ENCODE results near the gene ZNF121.
"Not testable (repeated sequence)": the region's sequence is repeated elsewhere in the genome, so short reads cannot be mapped to it uniquely, and the experiment has no call there.

The ZNF121 gene

DNA sequence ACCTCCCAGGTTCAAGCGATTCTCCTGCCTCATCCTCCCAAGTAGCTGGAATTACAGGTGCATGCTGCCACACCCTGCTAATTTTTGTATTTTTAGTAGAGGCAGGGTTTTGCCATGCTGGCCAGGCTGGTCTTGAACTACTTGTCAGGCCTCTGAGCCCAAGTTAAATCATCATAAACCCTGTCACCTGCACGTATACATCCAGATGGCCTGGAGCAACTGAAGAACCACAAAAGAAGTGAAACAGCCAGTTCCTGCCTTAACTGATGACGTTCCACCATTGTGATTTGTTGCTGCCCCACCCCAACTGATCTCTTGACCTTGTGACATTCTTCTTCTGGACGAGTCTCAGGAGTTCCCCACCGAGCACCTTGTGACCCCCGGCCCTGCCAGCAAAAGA is 45.1 kb downstream of the ZNF121 start:
- in situ Hi-C loops (cut with MboI; ENCODE audit: low sequenced_read_pairs): not testable (repeated sequence)

DNA sequence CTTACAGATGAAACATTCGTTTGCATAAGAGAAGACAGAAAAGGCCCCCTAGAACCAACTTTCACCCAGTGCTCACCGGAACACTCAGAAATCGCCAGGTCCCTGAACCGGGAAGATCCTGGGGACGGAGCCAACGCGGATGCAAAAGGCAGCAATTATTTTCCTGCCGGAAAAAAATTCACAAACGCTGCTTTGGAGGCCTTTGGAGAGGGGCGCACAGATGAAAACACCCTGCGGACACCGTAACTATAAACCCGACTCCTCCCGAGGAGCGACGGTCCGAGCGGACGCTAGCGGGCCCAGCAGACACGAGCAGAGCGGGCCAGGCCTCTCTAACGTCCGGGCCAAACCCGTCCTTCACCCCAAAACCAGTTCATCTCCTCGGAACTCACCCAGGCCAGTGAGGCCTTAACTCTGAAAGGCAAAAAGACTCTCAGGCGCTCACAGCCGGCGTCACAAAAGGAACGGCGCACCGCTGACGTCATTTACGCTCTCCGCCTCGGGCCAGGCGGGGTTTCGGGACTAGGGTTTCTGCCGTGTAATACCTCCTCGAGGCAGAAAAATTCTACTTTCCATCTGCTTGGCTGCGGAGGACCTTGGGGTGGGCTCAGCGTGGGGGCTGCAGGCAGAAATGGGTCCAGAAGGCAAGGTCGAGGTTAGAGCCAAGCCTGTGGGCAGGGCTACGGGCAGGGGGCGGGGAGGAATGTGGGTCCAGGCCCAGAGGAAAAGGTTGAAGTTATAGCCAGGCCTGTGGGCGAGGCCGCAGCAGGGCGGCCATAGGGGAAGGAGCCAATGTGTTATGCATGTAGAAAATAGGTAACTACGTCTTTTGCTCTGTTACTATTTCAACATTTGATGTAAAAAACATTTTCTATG is 45.9 kb downstream of the ZNF121 start, which contains the start of gene ZNF426:
Gene ZNF426 (minus strand): TSS at position 463 of the 876 bp plus-strand sequence. CDS start 2,413 bp downstream, outside the sequence.
- in situ Hi-C loops (cut with MboI; ENCODE audit: low sequenced_read_pairs): no loop called here

DNA sequence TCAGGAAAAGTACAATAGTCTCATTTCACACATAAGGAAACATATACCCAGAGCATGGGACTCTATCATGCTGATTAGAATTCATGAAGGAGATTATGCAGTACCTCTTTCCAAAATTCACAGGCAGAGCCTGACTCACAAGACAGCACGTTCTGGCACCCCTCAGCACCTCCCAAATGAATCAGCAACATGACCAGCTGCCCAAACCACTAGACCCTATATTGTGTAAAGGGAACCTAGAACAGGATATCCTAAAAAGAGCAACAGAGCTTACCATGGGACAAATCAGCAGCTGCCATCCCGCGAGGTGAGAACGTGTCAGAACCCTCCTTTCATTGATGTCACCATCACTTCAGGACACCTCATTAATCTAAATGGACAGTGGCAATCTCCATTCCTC is 48.4 kb downstream of the ZNF121 start:
- in situ Hi-C loops (cut with MboI; ENCODE audit: low sequenced_read_pairs): no loop called here

DNA sequence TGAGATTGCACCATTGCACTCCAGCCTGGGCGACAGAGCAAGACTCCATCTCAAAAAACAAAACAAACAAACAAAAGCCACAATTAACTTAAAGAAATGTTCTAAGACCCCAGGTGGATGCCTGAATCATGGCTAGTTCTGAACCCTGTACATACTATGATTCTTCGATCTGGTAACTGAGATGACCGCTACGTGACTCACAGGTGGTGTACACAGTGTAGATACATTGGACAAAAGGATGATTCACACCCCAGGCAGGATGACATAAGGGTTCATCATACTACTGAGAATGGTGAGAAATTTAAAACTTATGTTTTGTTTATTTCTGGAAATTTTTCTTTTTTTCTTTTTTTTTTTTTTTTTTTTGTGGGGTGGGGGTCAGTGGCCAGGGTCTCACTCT is 52.4 kb downstream of the ZNF121 start:
- in situ Hi-C loops (cut with MboI; ENCODE audit: low sequenced_read_pairs): no loop called here

DNA sequence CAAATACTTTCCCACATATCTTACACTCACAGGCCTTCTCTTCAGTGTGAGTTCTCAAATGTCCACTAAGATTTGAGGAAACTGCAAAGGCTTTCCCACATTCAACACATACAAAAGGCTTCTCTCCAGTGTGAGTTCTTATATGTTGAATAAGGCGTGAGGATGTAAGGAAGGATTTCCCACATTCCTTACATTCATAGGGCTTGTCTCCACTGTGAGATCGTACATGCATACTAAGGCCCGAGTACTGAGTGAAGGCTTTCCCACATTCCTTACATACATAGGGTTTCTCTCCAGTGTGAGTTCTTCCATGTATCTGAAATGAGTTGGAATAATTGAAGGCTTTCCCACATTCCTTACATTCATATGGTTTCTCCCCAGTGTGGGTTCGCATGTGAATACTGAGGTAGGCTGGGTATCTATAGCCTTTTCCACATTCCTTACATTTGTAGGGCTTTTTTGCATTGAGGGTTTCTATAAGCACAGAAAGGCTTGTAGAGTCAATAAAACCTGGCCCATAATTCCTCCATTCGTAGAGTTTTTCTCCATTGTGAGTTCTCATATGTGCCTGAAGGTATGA is 55.5 kb downstream of the ZNF121 start:
- in situ Hi-C loops (cut with MboI; ENCODE audit: low sequenced_read_pairs): no loop called here

DNA sequence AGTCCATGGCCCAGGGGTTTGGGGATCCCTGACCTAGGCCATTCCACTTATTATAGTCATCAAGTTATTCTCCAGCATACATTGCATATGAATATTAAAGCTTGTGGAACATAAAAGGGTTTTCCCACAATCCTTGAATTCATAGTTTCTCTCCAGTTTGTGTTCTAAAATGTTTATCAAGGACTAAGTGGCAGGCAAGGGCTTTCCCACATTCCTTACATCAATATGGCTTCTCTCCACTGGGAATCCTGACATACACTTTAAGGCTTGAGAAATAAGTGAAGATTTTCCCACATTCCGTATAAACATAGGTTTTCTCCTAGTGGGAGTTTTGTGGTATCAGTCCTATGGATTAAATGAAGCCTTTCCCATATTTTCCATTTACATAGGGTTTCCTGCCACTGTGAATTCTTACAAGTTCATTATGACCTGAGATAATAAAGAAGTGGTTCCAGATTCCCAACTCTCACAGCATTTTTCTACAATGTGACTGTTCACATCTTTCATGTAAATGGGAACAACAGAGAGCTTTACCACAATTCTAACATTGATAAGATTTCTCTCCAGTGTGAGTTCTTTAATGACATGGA is 60.3 kb downstream of the ZNF121 start:
- in situ Hi-C loops (cut with MboI; ENCODE audit: low sequenced_read_pairs): no loop called here
